Upper lobe of left lung (tissue), 6 donors: ENCODE measurements around the gene C17orf107. TPM values are rescaled to one million over a fixed set of nuclear protein-coding genes. Genes with fewer than 3 reads are reported as not detected.
A peak's percentile ranks its signal among the peaks of the same experiment; 100 is the strongest.

Source experiments
- ATAC-seq, 2 donors: fragments of 200-7000 bp; cut with Tn5 transposase; one replicate each; pipeline ENCODE4 v1.9.1; 2022; ENCODE audit warnings: mild to moderate bottlenecking in 2 of 2, moderate library complexity in 2 of 2; ENCODE audit not compliant: low FRiP score in 2 of 2
- DNase-seq, 2 donors: peaks; one replicate each; pipeline ENCODE4 v3.0.0-alpha.2; 2019 to 2020
- H3K27ac ChIP-seq, 4 donors: fragments of 200-600 bp; sonication (generic); one replicate each; pipeline ENCODE4 v1.5.1; 2016 to 2019
- H3K27me3 ChIP-seq, 4 donors: fragments of 200-600 bp; sonication (generic); one replicate each; pipeline ENCODE4 v1.5.1; 2017 to 2019
- H3K36me3 ChIP-seq, 4 donors: fragments of 200-600 bp; sonication (generic); one replicate each; pipeline ENCODE4 v1.5.1; 2016 to 2019
- H3K4me1 ChIP-seq, 4 donors: fragments of 200-600 bp; sonication (generic); one replicate each; pipeline ENCODE4 v1.5.1; 2018 to 2019
- H3K4me3 ChIP-seq, 4 donors: fragments of 200-600 bp; sonication (generic); one replicate each; pipeline ENCODE4 v1.5.1; 2017 to 2019; ENCODE audit warnings: mild to moderate bottlenecking in 2 of 4, moderate library complexity in 1 of 4
- H3K9me3 ChIP-seq, 4 donors: fragments of 200-600 bp; sonication (generic); one replicate each; pipeline ENCODE4 v1.5.1; 2018 to 2019
- CTCF ChIP-seq, 6 experiments: fragments of 450-650 bp in 4 of 6; fragments of 200-600 bp in 2 of 6; sonication (generic) in 2 of 6; IDR thresholded peaks; one replicate each; pipeline ENCODE4 v1.5.1; 2016 to 2019; ENCODE audit warnings: antibody characterized with exemption in 6 of 6
- EP300 ChIP-seq, 4 donors: sonication (generic); formaldehyde crosslinking; IDR thresholded peaks; one replicate each; pipeline ENCODE4 v1.5.1; 2017; ENCODE audit warnings: antibody characterized with exemption in 4 of 4, control low read depth in 2 of 4
- POLR2A ChIP-seq, 4 donors: fragments of 450-650 bp; IDR thresholded peaks; one replicate each; pipeline ENCODE4 v1.5.1; 2016 to 2017; ENCODE audit warnings: antibody characterized with exemption in 4 of 4, mild to moderate bottlenecking in 2 of 4
- POLR2AphosphoS5 ChIP-seq, 2 donors: sonication (generic); formaldehyde crosslinking; IDR thresholded peaks; one replicate each; pipeline ENCODE4 v1.5.1; 2017; ENCODE audit warnings: antibody characterized with exemption in 2 of 2
- WGBS, 2 donors: methylation state at CpG; one replicate each; pipeline ENCODE4 v1.1.5; 2017 to 2018; 5-methylcytosine and 5-hydroxymethylcytosine counted together
- total RNA-seq, 6 donors: library from RNA; depleted of rRNA in 4 of 6; stranded (reverse); fragments of >200 nt in 4 of 6; gene quantifications; one replicate each; pipeline versions ENCODE4 v1.1.0 to v1.2.1, GENCODE V29; 2016 to 2021
- donor health status: DM: no; HTN: no; CAD: no; lungs with moderate emphysema.
- donor health status: DM: no; HTN: yes; CAD: no; lungs with severe emphysema.

The C17orf107 gene
- total RNA-seq, 6 donors from 2014 or later, result 2.6 to 6.3 (median 3.4) TPM

DNA sequence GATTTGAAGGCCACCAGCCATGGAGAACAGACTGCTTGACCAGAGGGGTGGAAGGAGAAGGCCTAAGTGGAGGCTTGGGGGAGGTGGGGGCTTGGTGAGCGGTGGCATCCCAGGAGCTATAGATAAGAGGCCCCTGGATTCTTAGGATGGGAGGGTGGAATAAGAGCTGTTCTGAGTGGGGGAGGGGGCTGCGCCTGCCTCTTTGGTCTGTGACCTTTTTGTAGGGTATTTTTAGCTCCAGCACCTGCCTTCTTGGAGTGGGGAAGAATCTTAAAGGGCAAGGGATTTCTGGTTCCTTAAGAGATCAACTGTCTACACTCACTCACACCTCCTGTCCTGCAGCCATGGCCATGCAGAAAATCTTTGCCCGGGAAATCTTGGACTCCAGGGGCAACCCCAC lies 52.1 kb downstream of the C17orf107 start:
- TF ChIP-seq POLR2AphosphoS5 (IDR thresholded peaks at IDR 0.05) (no peak), POLR2A (IDR thresholded peaks at IDR 0.05) (no peak), CTCF (IDR thresholded peaks at IDR 0.05) (no peak), EP300 (IDR thresholded peaks at IDR 0.05) (no peak)
- WGBS, 2 donors, result 90 to 100% methylated on average over 2 to 3 of the region's 3 CpGs
- Histone ChIP-seq H3K4me1 (peaks cover 15 to 27% (median 21%) of the 10 kb centered on the region in 4 donors), H3K27me3 (no peaks in the 10 kb centered on the region), H3K4me3 (no peak overlapping the region), H3K9me3 (no peaks in the 10 kb centered on the region), H3K36me3 (peaks cover 0 to under 1% (median 0%) of the 10 kb centered on the region in 4 donors), H3K27ac (peak overlapping the region in 1 of 4 donors; percentile 99)
- no peak for DNase-seq
- ATAC-seq, result no peak

Other genes starting within 250 kb of the C17orf107 start
- gene PELP1, start 195.4 kb upstream of the C17orf107 start, total RNA-seq, result 10 to 100 TPM; 14.6 to 67.1 (median 34.2) TPM
- gene ARRB2, start 188.9 kb upstream of the C17orf107 start, total RNA-seq, result 100 to 1,000 TPM in 5 of 6 donors, 10 to 100 TPM in 1; 67.3 to 336 (median 176) TPM
- gene MED11, start 168.1 kb upstream of the C17orf107 start, total RNA-seq, result 10 to 100 TPM; 18.4 to 33.4 (median 24.2) TPM
- 10 to 100 TPM in 4 of 6 donors, 1 to 10 TPM in 2; 3.5 to 22.8 (median 11.9) TPM for gene ZMYND15, start 159.7 kb upstream of the C17orf107 start, total RNA-seq
- gene CXCL16, start 159.6 kb upstream of the C17orf107 start, total RNA-seq, result 100 to 1,000 TPM in 3 of 6 donors, 10 to 100 TPM in 3; 62.9 to 281 (median 122) TPM
- gene TM4SF5, start 127.7 kb upstream of the C17orf107 start, total RNA-seq, result not detected
- gene VMO1, start 113.2 kb upstream of the C17orf107 start, total RNA-seq, result 10 to 100 TPM in 4 of 6 donors, 1 to 10 TPM in 1, not detected in 1; 3.1 to 28.8 (median 13.4) TPM
- gene GLTPD2, start 110.6 kb upstream of the C17orf107 start, total RNA-seq, result under 1 TPM in 2 of 6 donors, not detected in 4; 0.24 to 0.97 TPM
- gene PSMB6, start 103.4 kb upstream of the C17orf107 start, total RNA-seq, result 100 to 1,000 TPM in 4 of 6 donors, 10 to 100 TPM in 2; 44.0 to 149 (median 110) TPM
- gene PLD2, start 92.4 kb upstream of the C17orf107 start, total RNA-seq, result 10 to 100 TPM; 15.0 to 51.3 (median 37.6) TPM
- 100 to 1,000 TPM in 4 of 6 donors, 10 to 100 TPM in 2; 52.3 to 311 (median 136) TPM for gene MINK1, start 66.2 kb upstream of the C17orf107 start, total RNA-seq
- 1 to 10 TPM in 3 of 6 donors, under 1 TPM in 1, not detected in 2; 0.61 to 1.7 (median 1.2) TPM for gene CHRNE, start 3.6 kb downstream of the C17orf107 start, total RNA-seq
- gene GP1BA, start 32.7 kb downstream of the C17orf107 start, total RNA-seq, result 1 to 10 TPM in 1 of 6 donors, under 1 TPM in 4, not detected in 1; 0.23 to 1.4 (median 0.59) TPM
- gene SLC25A11, start 40.5 kb downstream of the C17orf107 start, total RNA-seq, result 10 to 100 TPM; 37.5 to 69.2 (median 47.9) TPM
- 100 to 1,000 TPM in 2 of 6 donors, 10 to 100 TPM in 4; 41.9 to 130 (median 72.9) TPM for gene RNF167, start 40.7 kb downstream of the C17orf107 start, total RNA-seq
- gene PFN1, start 49.0 kb downstream of the C17orf107 start, total RNA-seq, result 100 to 1,000 TPM; 403 to 814 (median 641) TPM
- gene ENO3, start 51.6 kb downstream of the C17orf107 start, total RNA-seq, result 10 to 100 TPM in 3 of 6 donors, 1 to 10 TPM in 3; 4.3 to 49.2 (median 10.6) TPM
- gene SPAG7, start 68.3 kb downstream of the C17orf107 start, total RNA-seq, result 10 to 100 TPM; 48.2 to 66.4 (median 63.8) TPM
- 100 to 1,000 TPM in 2 of 6 donors, 10 to 100 TPM in 4; 27.1 to 162 (median 50.8) TPM for gene CAMTA2, start 88.1 kb downstream of the C17orf107 start, total RNA-seq
- gene INCA1, start 98.0 kb downstream of the C17orf107 start, total RNA-seq, result 10 to 100 TPM in 1 of 6 donors, 1 to 10 TPM in 5; 1.4 to 32.5 (median 3.1) TPM
- gene KIF1C, start 98.4 kb downstream of the C17orf107 start, total RNA-seq, result 100 to 1,000 TPM; 130 to 270 (median 206) TPM
- 1 to 10 TPM in 2 of 6 donors, under 1 TPM in 4; 0.15 to 4.0 (median 0.82) TPM for gene SLC52A1, start 135.9 kb downstream of the C17orf107 start, total RNA-seq
- gene ZFP3, start 178.9 kb downstream of the C17orf107 start, total RNA-seq, result 1 to 10 TPM in 5 of 6 donors, under 1 TPM in 1; 0.89 to 9.7 (median 5.3) TPM
- 10 to 100 TPM in 2 of 6 donors, 1 to 10 TPM in 4; 5.5 to 27.2 (median 9.4) TPM for gene ZNF232, start 212.3 kb downstream of the C17orf107 start, total RNA-seq
- 1 to 10 TPM in 1 of 6 donors, under 1 TPM in 4, not detected in 1; 0.15 to 8.4 (median 0.29) TPM for gene USP6, start 216.5 kb downstream of the C17orf107 start, total RNA-seq